K562 (cell line): Measurements from ENCODE around the gene NLE1. TPM values are rescaled to one million over a fixed set of nuclear protein-coding genes. Genes with fewer than 3 reads are reported as not detected.

Experiments used
- ATAC-seq: fragments of 200-7000 bp; cut with Tn5 transposase; 3 replicates; pipeline ENCODE4 v1.9.1; 2020; ENCODE audit warnings: moderate library complexity
- BruUV-seq: library from RNA; stranded (reverse); fragments of 400-500 nt; replicated peaks from 2 replicates; lab custom pipeline; 2021; lab: Mats Ljungman, UMichigan
- CTCF ChIA-PET: fragments of 300-600 bp; formaldehyde crosslinking; extraction: SDS; loops from one replicate; lab custom pipeline; 2021; ENCODE audit warnings: low intra/inter-chr PET ratio; lab: Yijun Ruan, JAX
- POLR2A ChIA-PET: fragments of 300-600, 350-650 bp; sonication (Branson Sonifier 250); formaldehyde crosslinking; extraction: SDS; loops from one replicate; lab custom pipeline; 2021; ENCODE audit warnings: antibody characterized with exemption, inconsistent platforms; lab: Yijun Ruan, JAX
- DNase-seq, 4 experiments: peaks; one replicate each; pipeline versions ENCODE4 v3.0.0 to v3.0.0-alpha.2; 2011 to 2018; ENCODE audit warnings: low spot score in 3 of 4, mixed read lengths in 3 of 4; ENCODE audit errors: extremely low read depth in 1 of 4
- FAIRE-seq: peaks from 2 replicates; lab custom pipeline; 2011; peaks lifted over from hg19 to GRCh38; lab: Jason Lieb, UNC
- H2AFZ ChIP-seq: 2 replicates; pipeline ENCODE4 v1.6.0; 2011; ENCODE audit warnings: low read depth, low read length, control low read depth, inconsistent platforms
- H3K27ac ChIP-seq: fragments of 200-600 bp; 3 replicates; pipeline ENCODE4 v1.8.0; 2011; ENCODE audit warnings: low read depth, mild to moderate bottlenecking, control low read depth, inconsistent platforms, low read length, moderate library complexity, mixed read lengths; ENCODE audit errors: extremely low read depth
- H3K27me3 ChIP-seq, 2 experiments: fragments of 300-600 bp in 1 of 2; 2 replicates in 1 of 2; 3 replicates in 1 of 2; pipeline versions ENCODE4 v1.6.0 to v1.8.0; 2011; ENCODE audit warnings: inconsistent platforms in 2 of 2, low read length in 2 of 2, mild to moderate bottlenecking in 1 of 2, mixed read lengths in 1 of 2, moderate library complexity in 1 of 2; ENCODE audit not compliant: control insufficient read depth in 2 of 2, insufficient read depth in 2 of 2
- H3K36me3 ChIP-seq: fragments of 300-600 bp; 3 replicates; pipeline ENCODE4 v1.8.0; 2011; ENCODE audit warnings: mild to moderate bottlenecking, low read length, inconsistent platforms; ENCODE audit not compliant: control insufficient read depth, insufficient read depth
- H3K4me1 ChIP-seq, 2 experiments: fragments of 200-600 bp in 1 of 2; replicated peaks in 1 of 2; 2 replicates in 1 of 2; 3 replicates in 1 of 2; pipeline versions ENCODE4 v1.5.1 to v1.8.0; 2011; ENCODE audit warnings: inconsistent platforms in 2 of 2, low read length in 2 of 2, mild to moderate bottlenecking in 1 of 2, mixed read lengths in 1 of 2, moderate library complexity in 1 of 2; ENCODE audit not compliant: control insufficient read depth in 2 of 2, insufficient read depth in 2 of 2
- H3K4me2 ChIP-seq: 2 replicates; pipeline ENCODE4 v1.6.1; 2011; ENCODE audit warnings: low read length, control low read depth, inconsistent platforms, mixed read lengths; ENCODE audit not compliant: insufficient read depth
- H3K4me3 ChIP-seq: fragments of 200-600 bp; sonication (generic), shearing (Covaris generic); 2 replicates; pipeline ENCODE4 v1.5.1; 2016; ENCODE audit warnings: control low read depth, inconsistent platforms
- H3K79me2 ChIP-seq: fragments of 200-600 bp; 3 replicates; pipeline ENCODE4 v1.8.0; 2011; ENCODE audit warnings: low read length, inconsistent platforms; ENCODE audit not compliant: control insufficient read depth, insufficient read depth
- H3K9ac ChIP-seq, 2 experiments: 2 replicates each; pipeline versions ENCODE4 v1.6.0 to v1.6.1; 2011; ENCODE audit warnings: low read depth in 2 of 2, low read length in 2 of 2, control low read depth in 1 of 2, inconsistent platforms in 1 of 2, mild to moderate bottlenecking in 1 of 2, mixed read lengths in 1 of 2; ENCODE audit not compliant: insufficient read depth in 1 of 2
- H3K9me1 ChIP-seq: one replicate; pipeline ENCODE4 v1.6.0; 2011; ENCODE audit warnings: inconsistent platforms, mild to moderate bottlenecking, low read length, moderate library complexity; ENCODE audit not compliant: control insufficient read depth, insufficient read depth
- H3K9me3 ChIP-seq: replicated peaks from 2 replicates; pipeline ENCODE4 v1.5.1; 2011; ENCODE audit warnings: low read depth, low read length, inconsistent platforms; ENCODE audit not compliant: control insufficient read depth, insufficient read depth
- H4K20me1 ChIP-seq: replicated peaks from 2 replicates; pipeline ENCODE4 v1.6.1; 2011; ENCODE audit warnings: low read length, inconsistent platforms, mixed read lengths; ENCODE audit not compliant: control insufficient read depth, insufficient read depth
- BCOR ChIP-seq: fragments of 450-650 bp; IDR thresholded peaks from 2 replicates; pipeline ENCODE4 v1.6.1; 2016
- CCNT2 ChIP-seq: IDR thresholded peaks from 2 replicates; pipeline ENCODE4 v1.6.1; 2011; ENCODE audit warnings: borderline replicate concordance, low read depth, mild to moderate bottlenecking, moderate library complexity, mixed read lengths, low read length; ENCODE audit not compliant: insufficient read length; ENCODE audit errors: extremely low read depth
- ESRRA ChIP-seq: fragments of 450-650 bp; IDR thresholded peaks from 2 replicates; pipeline ENCODE4 v1.6.1; 2014; ENCODE audit warnings: low read depth, mild to moderate bottlenecking, moderate library complexity, borderline replicate concordance
- ILF3 ChIP-seq: fragments of 450-650 bp; IDR thresholded peaks from 2 replicates; pipeline ENCODE4 v1.6.1; 2018; ENCODE audit warnings: antibody characterized with exemption, mild to moderate bottlenecking, moderate library complexity, borderline replicate concordance
- KAT8 ChIP-seq: fragments of 450-650 bp; IDR thresholded peaks from 2 replicates; pipeline ENCODE4 v1.6.1; 2016; ENCODE audit warnings: low read depth, mild to moderate bottlenecking
- L3MBTL2 ChIP-seq: fragments of 450-650 bp; IDR thresholded peaks from 2 replicates; pipeline ENCODE4 v1.6.1; 2016; ENCODE audit warnings: mild to moderate bottlenecking, moderate library complexity
- MAFF ChIP-seq: IDR thresholded peaks from 2 replicates; pipeline ENCODE4 v1.6.1; 2012; ENCODE audit warnings: low read length, improper control_type of control experiment
- POLR2B ChIP-seq: fragments of 450-650 bp; IDR thresholded peaks from 2 replicates; pipeline ENCODE4 v1.6.1; 2018; ENCODE audit warnings: low read depth; ENCODE audit not compliant: partially characterized antibody
- RERE ChIP-seq: sonication (generic); formaldehyde crosslinking; IDR thresholded peaks from 2 replicates; pipeline ENCODE4 v1.8.0; 2023; ENCODE audit warnings: missing genetic modification reagents, mild to moderate bottlenecking, borderline replicate concordance
- SAFB ChIP-seq: fragments of 200-400 bp; formaldehyde crosslinking; IDR thresholded peaks from 2 replicates; pipeline ENCODE4 v1.6.1; 2017; ENCODE audit warnings: low read depth, low read length, borderline replicate concordance
- ZBED1 ChIP-seq: IDR thresholded peaks from 2 replicates; pipeline ENCODE4 v1.6.1; 2014
- ZNF12 ChIP-seq: sonication (generic); formaldehyde crosslinking; IDR thresholded peaks from 2 replicates; pipeline ENCODE4 v1.4.0; 2020; ENCODE audit warnings: mild to moderate bottlenecking, missing genetic modification reagents
- ZNF23 ChIP-seq: fragments of 250-450 bp; sonication (Bioruptor Pico); IDR thresholded peaks from 2 replicates; pipeline ENCODE4 v1.4.0; 2020; ENCODE audit warnings: mild to moderate bottlenecking
- WGBS: fragments of 100-300 bp; shearing (Covaris generic); methylation state at CpG from one replicate; pipeline ENCODE4 v1.1.6; 2016; ENCODE audit warnings: low coverage, mixed read lengths; ENCODE audit not compliant: insufficient coverage; ENCODE audit errors: missing lambda C conversion rate; 5-methylcytosine and 5-hydroxymethylcytosine counted together
- in situ Hi-C: fragments of 300-500 bp; cut with MboI; formaldehyde crosslinking; loops from 4 replicates; pipeline ENCODE4 v1.15.0; 2018; ENCODE audit warnings: inconsistent platforms, mixed read lengths
- intact Hi-C: fragments of 100-400 bp; cut with micrococcal nuclease; formaldehyde crosslinking; loops from 2 replicates; pipeline ENCODE4 v1.14.2; 2022
- polyA plus RNA-seq, 8 experiments: library from polyadenylated mRNA; depleted of rRNA in 4 of 8; stranded (reverse) in 5 of 8; unstranded in 3 of 8; fragments of >200 nt; fragmentation: Nextera tagmentation in 2 of 8; fragmentation: Illumina TruSeq in 1 of 8; extraction: Ambion mirVana in 2 of 8; extraction: Trizol in 1 of 8; gene quantifications; 2 replicates each; pipeline versions ENCODE4 v1.2.1 to v1.2.3, GENCODE V29; 2011 to 2014; ENCODE audit warnings: inconsistent platforms in 1 of 8, missing spikeins in 1 of 8
- total RNA-seq, 7 experiments: library from RNA; depleted of rRNA in 6 of 7; stranded (reverse); fragments of >200 nt in 6 of 7; fragmentation: Illumina TruSeq in 2 of 7; extraction: Trizol in 2 of 7; gene quantifications; 2 replicates each; pipeline versions ENCODE4 v1.2.1 to v1.2.3, GENCODE V29; 2011 to 2021; ENCODE audit warnings: low replicate concordance in 1 of 7
- TF ChIP-seq, protein P1 (sequence below): sonication (generic); formaldehyde crosslinking; IDR thresholded peaks from 2 replicates; pipeline ENCODE4 v1.9.0; 2022; ENCODE audit warnings: mild to moderate bottlenecking, missing genetic modification reagents

Gene NLE1
- total and polyA plus RNA-seq, 9 of the 15 experiments (the other 6 are each of a cell fraction or from before 2014, with no cell fraction given): 3.8 to 69.0 (median 29.4) TPM

DNA sequence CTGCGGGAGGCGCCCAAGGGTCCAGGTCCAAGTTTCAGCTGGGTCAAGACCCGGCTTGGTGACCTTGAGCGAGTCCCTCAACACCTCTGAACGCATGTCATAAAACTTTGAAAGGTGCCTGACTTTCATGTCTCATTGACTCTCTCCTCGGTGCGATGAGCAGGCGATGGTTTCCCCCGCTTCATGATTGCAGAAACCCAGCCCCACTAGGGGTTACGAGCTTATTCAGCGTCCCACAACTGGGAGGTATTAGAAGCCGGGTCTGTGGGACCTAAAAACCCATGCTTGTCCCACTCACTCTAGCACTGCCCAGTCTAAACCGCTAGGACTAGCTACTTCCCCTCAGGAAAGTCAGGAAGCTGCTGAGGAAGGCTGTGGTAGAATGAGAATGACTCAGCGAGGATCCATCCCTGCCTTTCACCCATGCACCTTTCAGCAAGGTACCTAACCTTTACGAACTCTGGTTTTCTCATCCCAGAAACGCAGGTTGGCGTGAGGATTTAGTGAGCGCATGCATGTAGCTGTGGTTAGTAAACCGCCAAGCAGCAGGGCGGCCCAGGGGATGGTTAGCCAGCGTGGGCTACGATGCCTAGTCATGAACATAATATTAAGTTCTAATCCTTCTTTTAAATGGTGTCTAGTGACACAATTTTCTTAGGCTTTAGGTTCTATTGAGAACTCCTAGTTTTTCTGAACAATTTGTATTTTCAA is 52.4 kb downstream of the NLE1 start:
- FAIRE-seq: peak; percentile 78
- Histone ChIP-seq H3K9ac (peak overlapping the region; percentile 72 to 90), H3K79me2 (peaks cover 38% of the 10 kb centered on the region), H3K4me1 (peaks cover 19 to 22% of the 10 kb centered on the region in 2 experiments), H3K27ac (peak overlapping the region; percentile 78), H3K4me2 (peak overlapping the region; percentile 77), H3K27me3 (no peaks in the 10 kb centered on the region), H4K20me1 (no peaks in the 10 kb centered on the region), H3K36me3 (no peaks in the 10 kb centered on the region), H3K9me1 (no peaks in the 10 kb centered on the region), H3K4me3 (peak overlapping the region; percentile 17; the same call in 1 of the 2 replicates), H3K9me3 (no peaks in the 10 kb centered on the region), H2AFZ (peak overlapping the region; percentile 94)
- ChIA-PET CTCF (interaction anchor here (0.6 to 1.0 kb wide), 3 partner anchors 30 to 659 kb away, joined by 3 to 6 read pairs (median 5); partner anchors contain the start of gene RAD51D), POLR2A (interaction anchor here (0.6 to 1.5 kb wide), 6 partner anchors 15 to 140 kb away, joined by 3 to 4 read pairs (median 3); partner anchors contain the start of genes CCT6B, RAD51D and ZNF830)
- peak; percentile 38 for ATAC-seq
- in situ Hi-C loops (loop anchor here (5.0 kb wide), 1 partner anchor 92 kb away; no protein-coding TSS in a partner anchor), intact Hi-C loops (loop anchor here (2.0 to 5.0 kb wide), 3 partner anchors 25 to 107 kb away; partner anchors contain the start of gene LIG3)
- WGBS: 41% methylated on average over 22 of the region's 22 CpGs
- DNase-seq: peak; percentile 37 to 60 (median 42)
- no TSS peak for BruUV-seq
- TF ChIP-seq MAFF: peak; percentile 37; the same call in 1 of the 2 replicates
- no peak for TF ChIP-seq CCNT2
- no peak for TF ChIP-seq ZNF23 (CRISPR knock-in tag)
- TF ChIP-seq ILF3: no peak
- TF ChIP-seq ZNF12 (CRISPR knock-in tag): no peak
- TF ChIP-seq KAT8: no peak
- TF ChIP-seq, protein P1, sequence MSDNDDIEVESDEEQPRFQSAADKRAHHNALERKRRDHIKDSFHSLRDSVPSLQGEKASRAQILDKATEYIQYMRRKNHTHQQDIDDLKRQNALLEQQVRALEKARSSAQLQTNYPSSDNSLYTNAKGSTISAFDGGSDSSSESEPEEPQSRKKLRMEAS (CRISPR knock-in tag): peak; percentile 32; the same call in 1 of the 2 replicates
- TF ChIP-seq ESRRA: peak; percentile 7; the same call in 1 of the 2 replicates
- TF ChIP-seq POLR2B: peak; percentile 37
- no peak for TF ChIP-seq ZBED1
- TF ChIP-seq RERE (CRISPR knock-in tag): no peak
- TF ChIP-seq SAFB: no peak
- TF ChIP-seq L3MBTL2: peak; percentile 5; the same call in 1 of the 2 replicates
- no peak for TF ChIP-seq BCOR
